OCI-M1 (cell line): Measurements from ENCODE around the gene NIPBL.
"Not testable (repeated sequence)": the region's sequence is repeated elsewhere in the genome, so short reads cannot be mapped to it uniquely, and the experiment has no call there.

Source experiments
- DNase-seq: peaks from one replicate; lab custom pipeline; 2025; lab: John Stamatoyannopoulos, UW

The NIPBL gene

DNA sequence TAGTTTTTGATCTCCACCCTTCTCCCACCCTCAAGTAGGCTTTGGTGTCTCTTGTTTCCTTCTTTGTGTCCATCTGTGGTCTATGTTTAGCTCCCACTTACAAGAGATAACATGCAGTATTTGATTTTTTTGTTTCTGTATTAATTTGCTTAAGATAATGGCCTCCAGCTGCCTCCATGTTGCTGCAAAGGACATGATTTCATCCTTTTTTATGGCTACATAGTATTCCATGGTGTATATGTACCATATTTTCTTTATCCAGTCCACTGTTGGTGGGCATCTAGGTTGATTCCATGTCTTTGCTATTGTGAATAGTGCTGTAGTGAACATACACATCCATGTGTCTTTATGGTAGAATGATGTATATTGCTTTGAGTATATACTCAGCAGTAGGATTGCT lies 24.5 kb downstream of the NIPBL start:
- DNase-seq, result not testable (repeated sequence)

DNA sequence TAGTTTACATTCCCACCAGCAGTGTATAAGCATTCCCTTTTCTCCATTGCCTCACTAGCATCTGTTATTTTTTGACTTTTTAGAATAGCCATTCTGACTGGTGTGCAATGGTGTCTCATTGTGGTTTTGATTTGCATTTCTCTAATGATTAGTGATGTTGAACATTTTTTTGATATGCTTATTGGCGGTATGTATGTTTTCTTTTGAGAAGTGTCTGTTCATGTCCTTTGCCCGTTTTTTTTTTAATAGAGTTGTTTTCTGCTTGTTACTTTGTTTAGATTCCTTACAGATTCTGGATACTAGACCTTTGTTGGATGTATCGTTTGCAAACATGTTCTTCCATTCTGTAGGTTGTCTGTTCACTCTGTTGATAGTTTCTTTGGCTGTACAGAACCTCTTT lies 25.3 kb downstream of the NIPBL start:
- DNase-seq, result no peak

DNA sequence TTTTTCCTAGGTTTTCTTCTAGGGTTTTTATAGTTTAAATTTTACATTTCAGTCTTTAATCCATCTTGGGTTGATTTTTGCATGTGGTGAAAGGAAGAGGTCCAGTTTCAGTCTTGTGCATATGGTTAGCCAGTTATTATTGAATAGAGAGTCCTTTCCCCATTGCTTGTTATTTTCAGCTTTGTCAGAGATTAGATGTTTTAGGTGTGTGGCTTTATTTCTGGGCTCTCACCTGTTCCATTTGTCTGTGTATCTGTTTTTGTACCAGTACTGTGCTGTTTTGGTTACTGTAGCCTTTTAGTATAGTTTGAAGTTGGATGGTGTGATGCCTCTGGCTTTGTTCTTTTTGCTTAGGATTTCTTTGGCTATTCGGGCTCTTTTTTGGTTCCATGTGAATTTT lies 25.8 kb downstream of the NIPBL start:
- DNase-seq, result no peak

DNA sequence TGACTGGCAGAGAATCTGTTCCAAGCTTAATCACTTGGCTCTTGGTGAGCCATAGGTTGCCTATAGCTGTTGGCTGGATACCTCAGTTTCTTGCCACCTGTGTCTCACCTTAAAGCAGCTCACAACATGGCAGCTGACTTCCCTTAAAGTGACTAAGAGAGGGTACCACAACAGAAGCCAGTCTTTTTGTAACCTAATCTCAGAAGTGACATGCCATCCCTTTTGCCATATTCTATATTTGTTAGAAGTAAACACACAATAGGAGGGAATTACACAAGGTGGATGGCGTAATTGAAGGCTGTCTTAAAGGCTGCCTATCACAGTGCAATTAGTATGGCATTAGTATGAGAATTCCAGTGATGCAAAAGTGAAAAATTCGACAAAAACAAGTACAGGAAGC lies 28.1 kb downstream of the NIPBL start:
- no peak for DNase-seq

DNA sequence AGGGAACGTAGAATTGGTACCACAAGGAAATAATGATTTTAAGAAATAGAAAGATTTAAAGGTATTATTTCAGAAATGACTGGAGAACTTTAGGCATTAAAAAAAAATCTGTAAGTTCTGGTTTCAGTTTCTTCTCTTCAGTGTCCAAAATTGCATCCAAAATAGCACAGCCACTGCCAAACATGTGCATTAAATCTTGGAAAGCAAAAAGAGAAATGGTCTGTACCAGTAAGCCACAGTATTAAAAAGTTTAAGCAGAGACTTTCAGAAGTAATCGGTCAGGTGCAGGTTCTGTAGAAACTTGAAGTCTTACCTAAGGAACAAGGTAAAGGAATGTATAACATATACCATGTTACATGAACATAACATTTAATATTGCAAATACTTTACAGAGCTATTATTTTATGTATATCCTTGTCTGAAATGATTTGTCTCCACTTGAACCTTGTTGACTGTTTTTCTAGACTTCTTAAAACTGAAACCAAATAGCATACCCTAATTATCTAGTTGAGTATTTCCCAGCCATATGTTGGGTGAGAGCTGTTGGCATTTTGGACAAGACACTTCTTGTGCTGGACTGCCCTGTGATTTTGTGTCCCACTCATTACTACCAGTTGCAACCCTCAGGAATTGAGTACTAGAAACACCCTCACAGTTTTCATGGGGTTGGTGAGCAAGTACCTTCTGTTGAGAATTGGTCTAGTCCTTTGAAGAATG lies 32.1 kb downstream of the NIPBL start:
- no peak for DNase-seq

DNA sequence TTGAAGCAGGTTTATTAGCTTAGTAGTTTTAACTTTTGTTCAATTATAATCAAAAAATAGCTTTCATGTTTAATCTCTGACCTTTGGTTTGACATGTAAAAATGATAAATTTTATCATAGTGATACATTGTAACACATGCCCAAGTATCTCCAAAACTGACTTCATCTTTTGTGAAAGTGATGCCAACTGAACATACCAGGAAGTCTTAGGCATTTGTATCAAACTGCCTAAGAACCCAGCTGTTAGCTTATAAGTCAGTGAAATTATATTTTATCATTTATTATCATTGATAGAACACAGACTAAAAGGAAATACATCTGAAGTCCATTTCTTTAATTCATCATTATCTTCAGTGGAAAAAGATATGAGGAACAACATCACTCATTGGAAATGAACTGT lies 39.1 kb downstream of the NIPBL start:
- no peak for DNase-seq

DNA sequence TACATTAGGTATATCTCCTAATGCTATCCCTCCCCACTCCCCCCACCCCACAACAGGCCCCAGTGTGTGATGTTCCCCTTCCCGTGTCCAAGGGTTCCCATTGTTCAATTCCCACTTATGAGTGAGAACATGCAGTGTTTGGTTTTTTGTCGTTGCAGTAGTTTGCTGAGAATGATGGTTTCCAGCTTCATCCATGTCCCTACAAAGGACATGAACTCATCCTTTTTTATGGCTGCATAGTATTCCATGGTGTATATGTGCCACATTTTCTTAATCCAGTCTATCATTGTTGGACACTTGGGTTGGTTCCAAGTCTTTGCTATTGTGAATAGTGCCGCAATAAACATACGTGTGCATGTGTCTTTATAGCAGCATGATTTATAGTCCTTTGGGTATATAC lies 40.0 kb downstream of the NIPBL start:
- not testable (repeated sequence) for DNase-seq

DNA sequence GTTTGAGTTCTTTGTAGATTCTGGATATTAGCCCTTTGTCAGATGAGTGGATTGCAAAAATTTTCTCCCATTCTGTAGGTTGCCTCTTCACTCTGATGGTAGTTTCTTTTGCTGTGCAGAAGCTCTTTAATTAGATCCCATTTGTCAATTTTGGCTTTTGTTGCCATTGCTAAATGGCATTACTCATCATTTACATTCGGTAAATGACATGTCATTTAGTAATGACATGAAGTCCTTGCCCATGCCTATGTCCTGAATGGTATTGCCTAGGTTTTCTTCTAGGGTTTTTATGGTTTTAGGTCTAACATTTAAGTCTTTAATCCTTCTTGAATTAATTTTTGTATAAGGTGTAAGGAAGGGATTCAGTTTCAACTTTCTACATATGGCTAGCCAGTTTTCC lies 40.8 kb downstream of the NIPBL start:
- DNase-seq, result not testable (repeated sequence)

DNA sequence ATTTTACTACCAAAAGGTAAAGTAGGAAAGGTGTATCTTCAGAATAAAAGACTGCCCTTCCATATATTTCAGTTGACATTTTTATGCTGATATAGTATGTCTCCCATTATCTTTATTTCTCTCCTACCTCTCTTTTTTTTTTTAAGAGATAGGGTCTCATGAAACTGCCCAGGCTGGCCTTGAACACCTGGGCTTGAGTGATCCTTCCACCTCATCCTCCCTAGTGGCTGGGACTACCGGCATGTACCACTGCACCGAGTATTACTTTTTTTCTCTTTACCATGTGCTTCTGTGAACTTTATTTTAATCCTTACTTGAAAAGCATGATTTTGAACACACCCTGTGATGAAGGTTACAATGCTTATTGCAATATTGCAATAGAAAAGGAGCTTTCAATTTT lies 42.7 kb downstream of the NIPBL start:
- no peak for DNase-seq

DNA sequence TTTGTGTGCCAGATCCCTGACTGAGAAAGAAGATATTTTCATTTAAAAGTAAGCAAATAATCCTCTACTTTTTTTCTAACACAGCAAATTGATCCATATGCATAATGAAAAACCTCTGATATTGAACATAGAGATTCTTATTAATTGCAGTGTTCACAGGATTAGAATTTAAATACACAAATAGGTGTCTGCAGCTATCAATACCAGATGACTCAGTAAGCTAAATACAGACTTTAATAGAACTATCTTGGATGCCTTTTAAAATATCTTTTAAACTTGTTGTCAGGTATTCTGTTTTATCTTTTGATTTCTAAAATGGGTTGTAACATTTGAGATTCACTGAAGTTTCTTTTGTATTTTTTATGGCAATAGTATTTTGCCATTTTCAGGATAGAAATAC lies 43.1 kb downstream of the NIPBL start:
- no peak for DNase-seq

DNA sequence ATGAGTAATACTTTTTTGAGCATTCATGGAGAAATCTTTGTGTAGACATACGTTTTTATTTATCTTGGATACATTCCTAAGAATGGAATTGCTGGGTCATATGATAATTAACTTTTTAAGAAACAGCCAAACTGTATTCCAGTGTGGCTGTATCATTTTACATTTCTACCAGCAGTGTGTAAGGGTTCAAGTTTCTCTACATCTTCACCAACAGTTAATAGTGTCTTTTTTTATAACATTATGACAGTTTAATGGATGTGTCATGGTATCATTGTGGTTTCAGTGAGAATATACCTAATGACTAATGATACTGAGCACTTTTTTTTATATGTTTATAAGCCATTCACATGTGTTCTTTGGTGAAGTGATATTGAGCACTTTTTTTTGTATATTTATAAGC lies 52.4 kb downstream of the NIPBL start:
- DNase-seq, result peak; percentile 17

DNA sequence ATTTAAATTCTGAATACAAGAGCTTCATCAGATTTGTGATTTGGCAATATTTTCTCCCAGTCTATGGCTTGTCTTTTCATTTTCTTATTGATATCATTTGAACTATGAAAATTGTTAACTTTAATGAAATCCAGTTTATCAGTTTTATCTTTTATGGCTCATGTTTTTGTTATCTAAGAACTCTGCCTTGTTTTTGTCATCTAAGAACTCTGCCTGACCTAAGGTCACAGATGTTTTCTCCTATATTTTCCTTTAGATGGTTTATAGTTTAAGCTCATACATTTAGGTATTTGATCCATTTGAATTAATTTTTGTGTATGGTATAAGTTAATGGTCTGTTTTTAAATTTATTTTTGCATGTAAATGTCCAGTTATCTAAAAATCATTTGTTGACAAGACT lies 52.9 kb downstream of the NIPBL start:
- DNase-seq, result no peak

DNA sequence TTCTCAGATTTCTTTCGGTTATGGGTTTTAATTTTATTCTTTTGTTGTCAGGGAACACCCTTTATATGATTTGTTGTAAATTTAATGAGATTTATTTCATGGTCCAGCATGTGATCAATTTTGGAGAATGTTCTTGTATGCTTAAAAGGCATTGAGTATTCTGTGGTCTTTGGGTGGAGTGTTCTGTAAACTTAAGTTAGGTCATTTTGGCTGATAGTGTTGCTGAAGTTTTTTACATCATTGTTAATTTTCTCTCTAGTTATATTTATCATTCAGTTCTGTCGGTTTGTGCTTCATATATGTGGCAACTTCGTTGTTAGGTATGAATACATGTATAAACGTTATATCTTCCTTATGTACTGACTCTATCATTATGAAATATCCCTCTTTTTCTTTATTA lies 55.5 kb downstream of the NIPBL start:
- no peak for DNase-seq

DNA sequence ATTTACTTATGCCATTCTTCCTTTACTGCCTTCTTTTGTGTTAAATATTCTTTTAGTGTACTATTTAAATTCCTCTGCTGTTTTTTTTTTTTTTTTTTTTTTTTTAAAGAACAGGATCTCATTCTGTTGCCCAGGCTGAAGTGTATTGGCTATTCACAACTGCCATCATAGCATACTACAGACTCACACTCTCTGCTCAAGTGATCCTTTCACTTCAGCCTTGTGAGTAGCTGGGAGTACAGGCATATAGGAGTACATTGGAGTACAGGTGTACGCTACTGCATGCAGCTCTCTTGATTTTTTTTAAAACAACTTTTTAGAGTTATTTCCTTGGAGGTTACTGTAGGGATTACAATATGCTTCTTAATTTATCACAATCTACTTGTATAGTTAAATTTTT lies 56.1 kb downstream of the NIPBL start:
- no peak for DNase-seq

DNA sequence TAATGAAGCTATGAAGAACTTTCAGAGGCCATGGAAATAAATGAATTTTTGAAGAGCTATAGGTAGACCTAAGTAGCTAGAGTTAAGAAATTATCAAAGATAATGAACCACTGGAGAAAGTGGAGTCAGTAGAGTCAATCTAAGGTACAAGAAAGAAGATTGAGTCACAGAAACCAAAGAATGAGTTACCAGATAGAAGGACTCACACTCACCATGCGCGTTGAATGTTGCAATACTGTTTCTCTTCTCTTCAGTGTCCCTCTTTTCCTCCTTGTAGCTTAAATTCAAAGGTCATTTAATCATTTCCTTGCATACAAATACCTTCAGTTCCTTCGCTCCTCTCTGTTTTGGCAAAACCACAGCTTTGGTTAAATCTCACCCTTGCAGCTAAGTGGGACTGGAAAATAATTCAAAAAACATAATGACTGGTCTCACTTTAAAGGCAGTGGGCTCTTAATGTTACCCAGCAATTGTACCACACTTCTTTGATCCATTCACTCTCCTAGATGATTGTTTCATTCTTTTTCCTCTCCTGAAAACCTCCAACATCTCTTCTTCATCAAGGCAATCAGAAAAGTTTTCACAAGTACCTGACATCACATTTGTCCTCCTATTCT lies 58.3 kb downstream of the NIPBL start:
- DNase-seq, result peak; percentile 9

DNA sequence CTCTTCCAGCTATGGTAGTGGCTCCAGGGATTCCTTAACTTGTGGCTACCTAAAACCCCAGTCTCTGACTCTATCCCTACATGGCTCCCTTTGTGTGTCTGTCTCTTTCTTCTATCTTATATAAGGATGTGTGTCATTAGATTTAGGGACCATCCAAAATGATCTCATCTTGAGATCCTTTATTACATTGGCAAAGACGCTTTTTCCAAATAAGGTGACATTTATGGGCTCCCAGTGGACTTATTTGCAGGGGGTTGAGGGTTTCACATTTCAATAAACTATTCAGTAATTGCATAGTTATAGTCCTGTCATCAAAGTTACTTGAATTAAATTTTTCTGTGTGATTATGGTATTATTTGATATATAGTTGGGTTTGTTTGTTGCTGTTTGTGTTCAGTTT lies 59.2 kb downstream of the NIPBL start:
- no peak for DNase-seq

DNA sequence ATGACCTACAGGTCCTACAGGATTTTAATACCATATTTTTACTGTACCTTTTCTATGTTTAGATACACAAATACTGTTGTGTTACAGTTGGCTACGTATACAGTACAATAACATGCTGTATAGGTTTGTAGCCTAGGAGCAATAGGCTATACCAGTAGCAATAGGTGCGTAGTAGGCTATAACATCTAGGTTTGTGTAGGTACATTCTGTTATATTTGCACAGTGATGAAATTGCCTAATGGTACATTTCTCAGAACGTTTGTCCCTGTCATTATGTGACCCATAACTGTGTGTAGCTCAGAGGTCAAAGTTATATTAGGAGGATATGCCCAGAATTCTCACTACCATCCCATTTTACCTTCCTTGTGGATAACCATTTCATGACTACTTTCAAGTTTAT lies 59.7 kb downstream of the NIPBL start:
- no peak for DNase-seq

DNA sequence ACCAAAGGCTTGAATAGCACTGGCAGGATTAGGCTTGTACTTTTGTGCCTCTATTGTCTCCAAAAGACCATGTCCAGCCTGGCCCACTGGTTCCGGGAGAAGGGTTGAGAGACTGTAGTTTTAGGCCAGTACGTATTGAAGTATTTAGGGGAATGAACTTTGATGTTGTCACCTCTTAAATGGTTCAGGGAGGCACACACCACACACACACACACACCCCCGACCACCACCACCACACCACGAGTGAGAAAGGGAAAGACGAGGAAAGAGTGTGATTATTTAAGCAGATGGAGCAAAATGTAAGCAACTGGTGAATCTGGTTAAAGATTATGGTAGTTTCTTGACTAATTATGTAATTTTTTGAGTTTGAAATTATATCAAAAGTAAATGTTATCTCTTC lies 61.6 kb downstream of the NIPBL start:
- no peak for DNase-seq

DNA sequence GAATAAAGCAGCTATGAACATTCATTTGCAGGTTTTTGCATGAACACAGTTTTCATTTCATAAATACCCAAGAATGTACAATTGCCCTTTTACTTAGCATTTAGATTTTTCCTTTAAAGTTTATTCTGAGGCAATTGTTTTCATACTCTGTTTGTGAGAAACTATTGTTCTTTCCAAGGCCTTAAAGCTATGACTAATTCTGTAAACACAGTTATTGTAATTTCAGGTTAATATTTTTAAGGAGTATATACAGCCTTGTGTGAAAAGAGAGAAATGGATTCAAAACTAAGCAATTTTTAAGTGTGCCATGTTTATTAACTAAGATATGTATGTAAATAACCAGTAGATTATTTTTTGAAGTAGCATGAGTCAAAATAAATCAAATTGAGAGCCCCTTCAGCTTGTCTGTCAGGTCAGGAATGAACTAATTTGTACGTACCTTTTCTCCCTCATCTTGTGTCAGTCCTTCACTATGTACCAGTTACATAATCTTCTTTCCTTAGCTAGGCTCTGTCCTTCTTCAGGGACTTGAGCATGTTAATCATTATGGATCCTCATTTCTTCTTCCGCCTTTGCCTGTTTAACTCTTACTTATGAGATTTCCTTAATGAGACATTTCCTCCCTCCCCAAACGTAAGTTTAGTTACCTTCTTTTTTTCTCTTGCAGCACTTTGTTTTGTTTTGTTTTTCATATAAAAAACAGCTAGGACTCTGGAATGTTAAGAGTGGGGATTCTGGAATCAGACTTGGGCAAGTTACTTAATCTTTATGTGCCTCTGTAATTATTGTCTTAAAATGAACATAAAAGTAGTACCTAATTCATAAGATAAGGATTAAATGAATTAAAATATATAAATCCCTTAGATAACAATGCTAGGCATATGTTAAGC lies 63.6 kb downstream of the NIPBL start:
- no peak for DNase-seq

DNA sequence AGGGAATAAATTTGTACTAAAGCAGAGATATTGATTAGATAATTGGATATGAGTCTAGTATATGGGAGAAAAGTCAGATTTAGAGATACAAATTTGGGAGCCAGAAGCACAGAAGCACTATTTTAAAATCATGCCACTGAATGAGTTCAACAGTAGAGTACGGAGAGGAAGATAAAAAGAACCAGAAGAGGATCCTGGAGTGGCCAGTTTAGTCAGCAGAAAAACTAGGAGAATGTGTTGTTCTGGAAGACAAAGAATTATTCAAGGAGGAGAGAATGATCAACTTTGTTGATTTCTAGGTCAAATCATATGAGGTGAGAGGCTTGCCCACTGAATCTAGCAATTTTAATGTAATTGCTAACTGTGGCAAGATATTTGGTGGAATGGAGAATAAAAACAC lies 67.0 kb downstream of the NIPBL start:
- DNase-seq, result peak; percentile 13

DNA sequence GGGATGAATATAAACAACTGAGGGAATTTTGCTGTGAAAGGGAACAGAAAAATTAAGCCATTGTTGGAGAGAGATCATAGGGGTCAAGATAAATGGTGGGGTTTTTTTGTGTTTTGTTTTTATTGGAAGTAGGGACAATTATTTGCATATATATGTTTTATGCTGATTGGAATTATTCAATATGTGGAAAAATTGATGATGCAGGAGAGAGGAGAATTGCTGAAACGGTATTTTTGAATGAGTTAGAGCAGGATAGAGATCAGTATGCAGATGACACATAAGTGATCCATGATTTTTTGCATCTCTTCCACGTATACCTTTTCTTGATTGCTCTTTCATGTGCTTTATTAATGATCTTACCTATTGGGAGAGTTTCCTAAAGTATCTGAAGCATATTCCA lies 67.5 kb downstream of the NIPBL start:
- no peak for DNase-seq

DNA sequence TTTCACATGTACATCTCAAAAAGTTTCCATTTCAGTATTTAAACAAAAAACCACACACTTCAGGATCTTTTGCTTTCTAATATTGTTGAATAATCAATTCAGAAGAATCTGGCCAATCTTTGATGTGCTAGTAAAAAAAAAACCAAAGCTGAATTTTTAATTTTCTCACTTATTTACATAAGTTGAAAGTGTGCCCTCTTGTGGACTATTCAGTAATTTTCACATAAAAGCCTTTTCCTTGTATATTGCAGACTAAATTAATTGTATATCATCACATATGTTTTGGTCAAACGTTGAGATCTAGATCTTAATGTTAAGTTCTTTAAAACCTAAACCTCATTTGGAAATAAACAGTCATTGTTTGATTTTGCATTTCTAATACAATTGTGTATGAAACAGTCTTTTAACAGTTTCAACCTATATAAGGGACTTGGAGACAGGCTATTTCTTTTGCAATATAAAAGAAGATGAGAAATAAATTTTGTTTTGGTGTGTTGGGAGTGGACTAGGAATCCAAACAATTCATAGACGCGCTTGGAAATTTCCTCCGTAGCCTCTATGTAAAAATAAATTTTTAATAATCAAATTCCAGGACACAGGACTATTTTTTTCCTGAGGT lies 68.1 kb downstream of the NIPBL start:
- peak; percentile 83 for DNase-seq

DNA sequence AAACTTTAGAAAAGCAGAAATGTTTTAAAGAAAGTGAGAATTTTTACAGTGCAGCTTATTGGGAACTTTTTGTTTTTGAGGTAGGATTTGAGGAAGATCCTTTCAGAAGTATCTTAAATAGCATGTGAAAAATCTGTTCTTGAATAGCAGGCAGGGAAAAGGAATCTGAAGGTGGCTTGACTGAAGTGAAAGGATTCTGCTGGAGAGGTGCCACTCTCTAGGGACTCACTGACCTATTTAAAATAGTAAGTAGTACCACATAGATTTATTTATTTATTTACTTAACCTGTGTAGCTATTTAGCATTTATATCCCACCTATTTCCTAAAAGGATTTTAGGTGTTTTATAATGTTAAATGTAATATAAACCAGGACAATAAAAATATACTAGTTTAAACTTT lies 69.1 kb downstream of the NIPBL start:
- DNase-seq, result no peak
